Measurements from ENCODE around the gene CCDC86.

- TF ChIP-seq CTCF (IDR thresholded peaks at IDR 0.05) (no peak), POLR2A (IDR thresholded peaks at IDR 0.05) (no peak)
These were observed 26.2 kb downstream of the CCDC86 start for GRCh38 chr11:60867871-60868681.
